ENCODE data around the gene PNLDC1.

DNA sequence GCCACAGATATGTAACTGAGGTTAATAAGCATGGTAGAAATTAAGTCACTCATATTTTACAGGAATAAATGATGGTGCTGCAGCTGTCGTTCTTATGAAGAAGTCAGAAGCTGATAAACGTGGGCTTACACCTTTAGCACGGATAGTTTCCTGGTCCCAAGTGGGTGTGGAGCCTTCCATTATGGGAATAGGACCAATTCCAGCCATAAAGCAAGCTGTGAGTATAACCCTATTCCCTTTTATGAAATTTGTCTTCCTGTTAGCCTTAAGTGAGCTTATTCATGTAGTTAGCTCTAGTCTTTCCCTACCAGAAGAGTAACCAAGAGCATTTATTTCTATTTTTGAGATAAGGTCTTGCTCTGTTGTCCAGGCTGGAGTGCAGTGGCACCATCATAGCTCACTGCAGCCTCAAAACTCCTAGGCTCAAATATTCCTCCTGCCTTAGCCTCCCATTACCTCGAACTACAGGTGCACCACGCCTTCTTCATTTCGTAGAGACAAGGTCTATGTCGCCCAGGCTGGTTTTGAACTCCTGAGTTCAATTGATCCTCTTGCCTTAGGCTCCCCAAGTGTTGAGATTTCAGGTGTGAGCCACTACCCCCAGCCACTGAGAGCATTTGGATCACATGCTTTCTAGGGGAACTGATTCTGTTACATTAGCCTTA is 22.7 kb upstream of the PNLDC1 start:
- TF ChIP-seq, protein P1, sequence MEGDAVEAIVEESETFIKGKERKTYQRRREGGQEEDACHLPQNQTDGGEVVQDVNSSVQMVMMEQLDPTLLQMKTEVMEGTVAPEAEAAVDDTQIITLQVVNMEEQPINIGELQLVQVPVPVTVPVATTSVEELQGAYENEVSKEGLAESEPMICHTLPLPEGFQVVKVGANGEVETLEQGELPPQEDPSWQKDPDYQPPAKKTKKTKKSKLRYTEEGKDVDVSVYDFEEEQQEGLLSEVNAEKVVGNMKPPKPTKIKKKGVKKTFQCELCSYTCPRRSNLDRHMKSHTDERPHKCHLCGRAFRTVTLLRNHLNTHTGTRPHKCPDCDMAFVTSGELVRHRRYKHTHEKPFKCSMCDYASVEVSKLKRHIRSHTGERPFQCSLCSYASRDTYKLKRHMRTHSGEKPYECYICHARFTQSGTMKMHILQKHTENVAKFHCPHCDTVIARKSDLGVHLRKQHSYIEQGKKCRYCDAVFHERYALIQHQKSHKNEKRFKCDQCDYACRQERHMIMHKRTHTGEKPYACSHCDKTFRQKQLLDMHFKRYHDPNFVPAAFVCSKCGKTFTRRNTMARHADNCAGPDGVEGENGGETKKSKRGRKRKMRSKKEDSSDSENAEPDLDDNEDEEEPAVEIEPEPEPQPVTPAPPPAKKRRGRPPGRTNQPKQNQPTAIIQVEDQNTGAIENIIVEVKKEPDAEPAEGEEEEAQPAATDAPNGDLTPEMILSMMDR (IDR thresholded peaks at IDR 0.05; ENCODE audit: low read depth, low read length, poor library complexity, severe bottlenecking) = no peak
- TF ChIP-seq EZH2phosphoT487 (IDR thresholded peaks at IDR 0.05; ENCODE audit: borderline replicate concordance, low read length) = no peak
